Measurements from ENCODE around the gene IL36B.

Gene IL36B

DNA sequence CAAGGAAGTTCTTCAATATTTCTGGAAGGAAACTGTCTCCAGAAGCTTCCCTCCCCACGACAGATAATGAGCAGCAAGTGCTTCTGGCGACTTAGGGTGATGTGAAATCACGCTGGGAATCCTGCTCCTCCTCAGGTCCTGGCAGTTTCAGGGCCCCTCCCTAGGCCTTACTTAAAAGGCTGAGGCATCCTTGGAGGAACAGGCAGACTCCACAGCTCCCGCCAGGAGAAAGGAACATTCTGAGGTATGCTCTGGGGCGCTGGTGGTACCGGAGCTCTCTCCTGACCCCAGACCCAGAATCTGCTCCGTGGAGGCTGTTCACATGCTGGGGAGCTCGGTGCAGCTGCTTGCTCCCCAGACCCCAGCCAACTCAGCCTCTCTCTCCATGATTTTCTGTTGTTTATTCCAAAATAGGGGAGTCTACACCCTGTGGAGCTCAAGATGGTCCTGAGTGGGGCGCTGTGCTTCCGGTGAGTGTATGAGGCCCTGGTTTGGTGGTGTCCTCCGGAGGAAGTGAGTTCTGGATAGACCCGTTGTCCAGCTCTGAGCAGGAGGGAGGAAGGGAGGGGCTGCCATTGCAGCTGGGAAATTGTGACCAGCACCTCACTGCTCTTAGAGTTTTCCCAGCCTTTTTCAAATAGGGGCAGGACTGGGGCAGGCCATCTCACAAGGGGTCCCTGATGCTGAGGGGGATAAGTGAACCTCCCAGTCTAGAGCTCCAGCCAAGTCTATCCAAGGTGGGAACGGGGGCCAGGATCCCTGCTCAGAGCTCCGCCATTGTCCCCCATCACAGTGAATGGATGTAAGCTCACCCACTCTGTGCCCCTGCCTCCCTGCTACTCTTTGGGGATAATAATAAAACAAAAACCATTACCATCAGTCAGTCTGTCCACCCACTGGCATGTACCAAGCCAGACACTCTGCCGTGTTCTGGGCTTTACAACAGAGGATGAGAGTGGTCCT lies 6.6 kb upstream of the IL36B start, which contains the start of gene IL36RN:
Gene IL36RN, plus strand, starts transcription at position 201 of the 963 bp plus-strand sequence. Its CDS starts 241 bp downstream, at position 442.
- DNase-seq: no peak
- in situ Hi-C loops (cut with MboI; ENCODE audit: low pct_unique_long_range_greater_than_20kb, low sequenced_read_pairs): no loop called here

DNA sequence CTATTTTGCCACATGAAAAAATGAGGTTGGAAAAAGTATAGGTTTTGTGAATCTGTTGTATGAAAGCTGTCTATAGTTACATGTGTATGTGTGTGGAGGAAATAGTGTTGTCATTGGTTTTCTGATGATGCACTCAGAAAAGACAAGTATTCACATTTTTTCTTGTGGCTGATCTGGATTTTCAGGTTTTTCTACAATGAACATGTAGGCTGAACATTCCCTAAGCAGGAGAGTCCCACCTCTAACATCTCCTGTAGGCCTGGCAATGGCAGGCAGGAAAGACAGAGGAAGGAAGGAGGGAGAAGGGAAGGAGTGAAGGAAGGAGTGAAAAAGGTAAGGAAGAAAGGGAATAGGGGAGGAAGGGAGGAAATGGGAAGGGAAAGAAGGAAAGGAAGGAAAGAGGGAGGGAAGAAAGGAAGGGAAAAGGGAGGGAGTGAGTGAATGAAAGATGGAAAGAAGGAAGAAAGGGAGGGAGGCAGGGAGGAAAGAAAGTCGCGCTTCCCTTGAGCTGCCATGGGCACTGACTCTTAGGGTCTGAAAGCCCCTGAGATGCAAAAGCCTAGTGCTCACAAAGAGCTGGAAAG lies 5.8 kb upstream of the IL36B start:
- in situ Hi-C loops (cut with MboI; ENCODE audit: low pct_unique_long_range_greater_than_20kb, low sequenced_read_pairs): no loop called here
- no peak for DNase-seq

DNA sequence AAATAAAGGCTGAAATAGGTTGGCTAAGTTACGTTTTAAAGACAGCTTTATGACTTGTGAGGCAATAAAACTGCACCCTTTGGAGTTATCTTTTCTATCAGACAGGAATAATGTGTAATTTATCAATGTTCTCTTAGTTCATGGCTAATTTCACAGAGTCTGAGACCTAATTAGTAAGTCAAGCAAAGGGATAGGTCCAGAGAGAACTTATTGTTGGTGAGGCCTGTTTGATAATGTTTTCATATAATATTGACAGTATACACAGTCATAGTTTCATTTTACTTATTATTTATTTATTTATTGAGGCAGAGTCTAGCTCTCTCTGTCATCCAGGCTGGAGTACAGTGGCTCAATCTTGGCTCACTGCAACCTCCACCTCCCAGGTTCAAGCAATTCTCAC lies 4.5 kb upstream of the IL36B start:
- in situ Hi-C loops (cut with MboI; ENCODE audit: low pct_unique_long_range_greater_than_20kb, low sequenced_read_pairs): no loop called here
- no peak for DNase-seq

DNA sequence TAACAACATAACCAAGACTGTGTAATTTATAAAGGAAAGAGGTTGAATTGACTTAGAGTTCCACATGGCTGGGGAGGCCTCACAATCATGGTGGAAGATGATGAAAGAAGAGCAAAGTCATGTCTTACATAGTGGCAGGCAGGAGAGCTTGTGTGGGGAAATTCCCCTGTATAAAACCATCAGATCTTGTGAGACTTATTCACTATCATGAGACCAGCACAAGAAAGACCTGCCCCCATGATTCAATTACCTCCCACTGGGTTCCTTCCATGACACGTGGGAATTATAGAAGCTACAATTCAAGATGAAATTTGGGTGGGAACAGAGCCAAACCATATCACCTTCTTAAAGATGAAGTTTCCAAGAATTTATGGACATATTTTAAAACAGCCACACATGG lies 3.9 kb upstream of the IL36B start:
- DNase-seq: no peak
- in situ Hi-C loops (cut with MboI; ENCODE audit: low pct_unique_long_range_greater_than_20kb, low sequenced_read_pairs): no loop called here

DNA sequence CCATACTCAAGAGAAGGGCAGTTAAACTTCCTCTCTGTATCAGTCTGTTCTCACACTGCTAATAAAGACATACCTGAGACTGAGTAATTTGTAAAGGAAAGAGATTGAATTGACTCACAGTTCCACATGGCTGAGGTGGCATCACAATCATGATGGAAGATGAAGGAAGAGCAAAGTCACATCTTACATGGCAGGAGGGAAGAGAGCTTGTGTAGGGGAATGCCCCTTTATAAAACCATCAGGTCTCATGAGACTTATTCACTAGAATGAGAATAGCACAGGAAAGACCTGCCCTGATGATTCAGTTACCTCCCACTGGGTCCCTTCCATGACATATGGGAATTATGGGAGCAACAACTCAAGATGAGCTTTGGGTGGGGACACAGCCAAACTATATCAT lies 1.4 kb upstream of the IL36B start:
- in situ Hi-C loops (cut with MboI; ENCODE audit: low pct_unique_long_range_greater_than_20kb, low sequenced_read_pairs): no loop called here
- DNase-seq: no peak

DNA sequence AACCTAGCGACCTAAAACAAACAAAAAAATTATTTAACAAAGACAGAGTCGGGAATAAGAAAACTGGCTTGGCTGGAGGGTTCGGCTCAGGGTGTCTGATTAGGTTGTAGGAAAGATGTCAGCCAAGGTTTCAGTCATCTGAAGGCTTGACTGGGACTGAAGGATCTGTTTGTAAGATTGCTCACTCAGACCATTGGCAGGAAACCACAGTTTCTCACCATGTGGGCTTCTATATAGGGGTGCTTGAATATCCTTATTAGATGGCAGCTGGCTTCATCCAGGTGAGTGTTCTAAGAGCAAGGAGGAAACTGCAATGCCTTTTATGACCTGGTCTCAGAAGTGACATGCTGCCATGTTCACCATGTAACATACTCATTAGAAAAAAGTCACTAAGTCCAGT lies 999 bp upstream of the IL36B start:
- no peak for DNase-seq
- in situ Hi-C loops (cut with MboI; ENCODE audit: low pct_unique_long_range_greater_than_20kb, low sequenced_read_pairs): no loop called here

DNA sequence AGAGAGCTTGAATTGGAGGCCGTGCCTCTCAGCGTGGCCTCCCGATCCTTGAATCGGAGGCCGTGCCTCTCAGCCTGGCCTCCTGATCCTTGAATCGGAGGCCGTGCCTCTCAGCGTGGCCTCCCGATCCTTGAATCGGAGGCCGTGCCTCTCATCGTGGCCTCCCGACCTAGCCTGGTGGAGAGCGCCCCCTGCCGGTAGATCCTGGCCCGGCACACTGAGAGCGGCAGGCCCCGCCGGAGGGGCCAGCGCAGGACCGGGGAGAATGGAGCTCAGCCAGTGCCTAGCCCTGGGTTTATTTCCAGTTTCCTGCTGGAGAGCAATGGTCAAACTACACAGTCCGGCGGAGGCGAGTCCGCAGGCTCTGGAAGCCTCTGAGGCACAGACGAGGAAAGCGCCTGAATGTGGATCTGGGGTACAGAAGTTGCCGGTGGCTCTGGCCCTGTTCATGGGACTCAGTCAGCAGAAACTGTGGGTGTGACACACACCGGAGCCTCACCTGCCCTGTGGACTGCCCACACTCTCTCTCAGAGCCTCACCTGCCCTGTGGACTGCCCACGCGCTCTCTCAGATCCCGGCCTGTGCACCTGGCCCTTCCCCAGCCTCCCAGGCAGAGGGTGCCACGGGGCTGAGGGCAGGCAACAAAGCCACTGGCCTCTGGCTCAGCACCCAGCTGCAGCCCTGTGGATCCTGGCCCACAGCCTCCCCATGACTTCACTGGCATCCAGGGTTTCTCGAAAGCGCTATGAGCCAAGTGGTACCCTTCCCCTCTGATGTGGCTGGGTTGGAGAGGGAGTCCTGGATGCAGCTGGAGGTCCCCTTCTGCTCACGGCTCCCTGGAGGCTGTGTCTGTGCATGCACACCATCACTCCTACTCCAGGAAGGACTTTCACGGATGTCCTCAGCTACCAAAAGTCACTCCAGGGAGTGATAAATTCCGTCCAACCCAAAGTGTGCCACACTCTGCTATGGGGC lies 1.5 kb downstream of the IL36B start:
- in situ Hi-C loops (cut with MboI; ENCODE audit: low pct_unique_long_range_greater_than_20kb, low sequenced_read_pairs): no loop called here

DNA sequence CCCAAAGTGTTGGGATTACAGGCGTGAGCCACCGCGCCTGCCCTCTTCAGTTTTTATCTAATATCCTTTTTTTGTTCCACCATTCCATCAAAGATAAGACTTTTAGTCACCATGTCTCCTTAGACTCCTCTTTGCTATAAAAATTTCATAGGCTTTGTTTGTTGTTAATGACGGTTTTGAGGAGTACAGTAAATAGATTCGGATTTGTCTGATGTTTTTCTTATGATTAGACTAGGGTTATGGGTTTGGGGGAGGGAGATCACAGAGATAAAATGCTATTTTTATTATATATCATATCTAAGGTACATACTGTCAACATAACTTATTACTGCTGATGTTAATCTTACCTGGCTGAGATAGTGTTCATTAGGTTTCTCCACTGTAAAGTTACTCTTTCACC lies 6.2 kb downstream of the IL36B start:
- in situ Hi-C loops (cut with MboI; ENCODE audit: low pct_unique_long_range_greater_than_20kb, low sequenced_read_pairs): no loop called here
- DNase-seq: no peak

More for the DNA sequence above, 1.5 kb downstream of the IL36B start:
- no peak for DNase-seq

DNA sequence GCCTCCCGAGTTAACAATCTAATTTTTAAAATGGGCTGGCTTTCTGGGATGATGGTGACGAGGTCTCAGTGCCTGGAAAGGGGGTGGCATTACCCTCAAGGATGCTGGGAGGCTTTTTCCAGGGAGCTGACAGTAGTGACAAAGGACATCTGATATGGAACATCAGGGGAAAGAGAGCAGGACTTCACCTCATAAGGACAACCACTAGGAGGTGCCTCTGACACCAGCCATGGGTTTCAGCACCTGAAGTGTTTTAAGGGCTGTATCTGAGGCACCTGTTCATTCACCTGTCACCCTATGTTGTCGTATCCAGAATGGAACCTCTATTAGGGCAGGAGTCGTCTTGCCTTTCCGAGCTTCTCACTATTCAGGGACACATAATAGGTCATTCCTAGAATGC lies 10.8 kb downstream of the IL36B start:
- no peak for DNase-seq
- in situ Hi-C loops (cut with MboI; ENCODE audit: low pct_unique_long_range_greater_than_20kb, low sequenced_read_pairs): no loop called here

DNA sequence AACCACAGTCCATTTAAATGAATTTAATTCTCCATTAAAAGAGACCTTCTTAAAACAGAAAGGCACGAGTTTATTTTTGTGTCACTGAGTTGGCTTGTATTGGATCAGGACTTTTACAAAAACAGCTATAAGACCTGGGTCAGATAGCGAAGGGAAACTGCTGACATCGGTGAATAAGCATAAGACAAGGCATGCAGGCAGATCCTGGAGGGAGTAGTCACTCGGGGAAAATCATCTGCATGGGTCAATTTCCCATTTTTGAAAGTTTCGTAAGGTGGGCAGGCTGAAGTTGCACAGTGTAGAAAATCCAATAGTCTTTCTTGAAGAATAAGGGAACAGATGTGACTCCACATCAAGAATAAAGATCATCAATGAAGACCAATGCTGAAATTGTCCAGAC lies 12.9 kb downstream of the IL36B start:
- in situ Hi-C loops (cut with MboI; ENCODE audit: low pct_unique_long_range_greater_than_20kb, low sequenced_read_pairs): no loop called here
- DNase-seq: no peak

DNA sequence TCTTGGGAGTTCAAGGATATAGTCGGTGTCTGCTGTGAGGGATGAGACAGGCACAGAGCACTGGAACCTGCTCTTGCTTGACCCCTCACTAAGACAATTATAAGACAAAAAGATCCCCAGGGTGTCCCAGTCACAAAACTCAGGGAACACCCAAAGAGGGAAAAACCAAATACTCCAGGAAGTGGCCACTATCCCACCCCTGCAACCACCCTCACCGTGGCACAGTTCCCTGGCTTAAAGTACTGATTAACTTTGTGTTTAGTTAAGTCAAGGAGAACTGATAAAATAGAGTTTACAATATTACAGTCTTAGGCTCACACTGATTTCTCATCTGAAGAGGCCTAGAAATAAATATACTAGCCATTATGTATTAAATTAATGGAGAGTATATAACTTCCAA lies 13.5 kb downstream of the IL36B start:
- no peak for DNase-seq
- in situ Hi-C loops (cut with MboI; ENCODE audit: low pct_unique_long_range_greater_than_20kb, low sequenced_read_pairs): no loop called here

DNA sequence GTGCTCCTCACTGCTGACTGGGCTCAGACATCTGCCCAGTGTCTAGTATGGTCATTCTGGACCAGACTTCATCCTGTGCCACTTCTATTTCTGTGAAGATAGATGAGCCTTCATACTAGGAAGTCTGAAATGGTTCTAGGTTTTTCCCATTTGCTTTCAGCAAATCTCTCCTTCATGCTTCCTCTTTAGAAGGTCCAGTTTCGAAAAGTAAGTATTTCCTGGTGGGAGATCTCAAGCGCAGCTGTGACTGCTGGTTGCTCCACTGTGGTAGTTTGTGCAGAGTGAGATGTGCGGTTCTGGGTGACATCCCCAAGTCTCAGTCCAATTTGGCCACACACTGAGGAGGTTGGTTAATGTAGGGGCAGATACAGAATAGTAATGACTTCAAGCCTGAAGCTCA lies 14.4 kb downstream of the IL36B start:
- DNase-seq: no peak
- in situ Hi-C loops (cut with MboI; ENCODE audit: low pct_unique_long_range_greater_than_20kb, low sequenced_read_pairs): no loop called here

DNA sequence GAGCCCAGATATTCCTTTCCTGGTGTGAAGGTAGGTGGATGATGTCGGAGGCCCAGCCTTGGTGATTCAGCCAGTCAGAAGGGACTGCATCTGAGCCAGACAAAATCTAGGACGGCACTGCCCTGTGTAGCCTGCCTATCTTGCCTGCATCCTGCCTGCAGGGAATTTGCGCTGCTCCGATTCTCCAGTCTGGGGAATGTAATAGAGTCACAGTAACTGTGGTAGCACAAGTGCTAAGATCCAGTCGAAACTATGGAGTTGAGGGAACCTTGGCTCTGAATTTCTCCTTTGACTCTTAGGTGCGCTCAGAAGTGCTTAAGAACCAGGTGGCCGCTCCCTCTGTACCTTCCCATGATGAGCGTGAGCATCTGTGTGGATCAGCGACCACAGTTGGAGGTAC lies 15.9 kb downstream of the IL36B start:
- in situ Hi-C loops (cut with MboI; ENCODE audit: low pct_unique_long_range_greater_than_20kb, low sequenced_read_pairs): no loop called here
- no peak for DNase-seq

DNA sequence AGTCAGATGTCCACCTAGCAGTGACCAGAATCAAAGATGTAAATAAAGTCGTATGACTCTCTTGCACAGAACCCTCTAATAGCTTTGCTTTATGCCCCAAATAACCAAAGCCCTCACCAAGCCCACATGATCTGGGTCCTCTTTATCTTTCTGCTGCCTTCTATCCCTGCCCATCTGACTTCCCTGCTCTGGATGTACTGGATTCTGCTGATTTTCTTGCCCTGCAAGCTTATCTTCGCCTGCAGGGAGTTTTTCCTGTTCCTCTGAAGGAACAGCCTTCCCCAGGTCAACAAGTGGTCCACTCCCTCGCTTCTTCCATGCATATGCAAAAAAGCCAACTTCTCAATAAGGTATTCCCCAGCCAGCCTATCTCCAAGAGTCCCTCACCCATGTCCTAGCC lies 18.7 kb downstream of the IL36B start:
- no peak for DNase-seq
- in situ Hi-C loops (cut with MboI; ENCODE audit: low pct_unique_long_range_greater_than_20kb, low sequenced_read_pairs): no loop called here

DNA sequence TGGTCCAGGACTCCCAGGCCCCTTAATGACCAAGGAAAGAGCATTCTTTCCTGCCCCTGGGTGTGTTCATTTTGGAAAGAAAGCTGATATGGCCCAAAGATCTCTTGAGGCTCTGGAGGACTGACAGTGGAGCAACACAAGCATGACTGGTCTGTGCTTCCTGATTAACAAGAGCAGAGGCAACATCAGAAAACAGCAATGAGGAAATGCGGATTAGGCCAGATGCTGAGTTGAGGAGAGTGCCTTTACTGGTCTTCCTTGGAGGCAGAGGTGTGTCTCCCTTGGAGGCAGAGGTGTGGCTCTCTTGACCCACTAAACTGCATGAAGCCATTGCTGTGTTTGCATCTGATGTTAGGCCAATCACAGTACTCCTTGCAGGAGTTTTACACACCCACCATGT lies 19.9 kb downstream of the IL36B start:
- in situ Hi-C loops (cut with MboI; ENCODE audit: low pct_unique_long_range_greater_than_20kb, low sequenced_read_pairs): no loop called here

DNA sequence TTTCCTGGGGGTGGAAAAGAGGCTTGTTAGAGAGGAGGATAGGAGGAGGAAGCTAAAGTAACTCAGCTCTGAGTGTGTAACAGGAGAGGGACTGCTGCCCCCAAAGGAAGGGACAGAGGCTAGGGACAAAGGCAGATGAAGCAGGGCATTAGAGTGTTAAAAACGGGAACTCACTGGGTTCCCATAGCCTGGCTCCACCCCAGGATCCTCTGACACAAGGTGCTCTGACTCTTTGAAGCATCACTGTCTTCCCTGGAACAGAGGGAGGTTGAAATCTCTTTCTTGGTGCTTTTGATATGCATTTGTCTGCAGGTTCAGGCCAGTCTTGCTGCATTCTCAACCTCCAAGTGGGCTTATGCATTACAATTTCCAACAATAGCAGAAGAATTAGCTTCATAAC lies 24.6 kb downstream of the IL36B start:
- in situ Hi-C loops (cut with MboI; ENCODE audit: low pct_unique_long_range_greater_than_20kb, low sequenced_read_pairs): no loop called here
- DNase-seq: no peak

More for the DNA sequence above, 19.9 kb downstream of the IL36B start:
- no peak for DNase-seq

DNA sequence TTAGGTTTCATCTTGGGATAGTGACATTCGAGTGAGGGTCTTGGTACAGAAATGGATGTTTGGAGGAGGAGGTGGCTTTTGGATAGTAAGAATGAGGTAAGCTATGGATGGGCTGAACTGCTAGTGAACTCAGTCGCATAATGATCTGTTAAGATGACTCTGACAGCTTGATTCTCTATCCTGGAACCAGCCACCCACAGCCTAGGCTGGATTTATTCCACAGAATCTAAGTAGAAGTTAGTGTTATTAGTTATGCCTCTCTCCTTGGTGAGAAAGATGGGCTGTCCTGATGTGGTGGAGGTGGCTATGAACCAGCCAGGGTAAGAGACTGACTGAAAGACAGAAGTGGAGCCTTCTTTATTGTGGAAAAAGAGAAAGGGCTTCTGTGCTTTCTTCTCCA lies 25.0 kb downstream of the IL36B start:
- DNase-seq: no peak
- in situ Hi-C loops (cut with MboI; ENCODE audit: low pct_unique_long_range_greater_than_20kb, low sequenced_read_pairs): no loop called here

DNA sequence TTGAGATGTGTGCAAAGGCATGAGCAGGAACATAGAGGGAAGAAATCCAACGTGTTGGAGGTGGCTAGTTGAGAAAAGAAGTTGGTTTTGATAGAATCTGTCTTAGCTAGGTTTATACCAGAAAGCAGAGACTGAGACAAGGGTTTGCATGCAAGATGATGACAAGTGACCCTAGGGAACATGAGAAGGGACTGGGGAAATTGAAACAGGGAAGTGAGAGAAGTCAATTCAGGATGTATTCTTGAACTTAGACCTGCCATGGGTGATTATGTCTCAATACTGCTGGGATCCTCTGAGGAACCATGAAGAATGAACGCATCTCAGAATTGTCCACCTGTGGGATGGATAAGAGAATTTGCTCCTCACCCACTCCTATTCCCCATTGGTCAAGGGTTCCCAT lies 26.9 kb downstream of the IL36B start:
- in situ Hi-C loops (cut with MboI; ENCODE audit: low pct_unique_long_range_greater_than_20kb, low sequenced_read_pairs): no loop called here

DNA sequence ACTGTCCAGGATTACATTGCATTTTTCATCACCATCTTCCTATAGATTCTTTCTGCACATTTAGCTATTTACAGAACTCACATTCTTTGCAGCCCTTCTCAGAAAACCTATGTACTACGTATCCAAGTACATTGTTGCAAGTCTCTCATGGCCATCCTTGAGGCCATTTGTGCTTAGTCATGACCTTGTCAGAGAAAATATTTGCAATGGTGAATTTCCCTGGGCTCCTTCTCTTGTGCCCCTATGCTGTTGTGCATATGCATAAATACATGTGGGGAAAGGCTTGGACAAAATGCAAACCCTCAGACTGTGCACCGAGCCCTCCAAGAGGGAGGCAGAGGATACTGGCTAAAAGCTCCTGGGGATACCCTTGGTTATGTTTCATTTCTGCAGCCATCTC lies 27.9 kb downstream of the IL36B start:
- no peak for DNase-seq
- in situ Hi-C loops (cut with MboI; ENCODE audit: low pct_unique_long_range_greater_than_20kb, low sequenced_read_pairs): no loop called here

More for the DNA sequence above, 26.9 kb downstream of the IL36B start:
- DNase-seq: no peak

DNA sequence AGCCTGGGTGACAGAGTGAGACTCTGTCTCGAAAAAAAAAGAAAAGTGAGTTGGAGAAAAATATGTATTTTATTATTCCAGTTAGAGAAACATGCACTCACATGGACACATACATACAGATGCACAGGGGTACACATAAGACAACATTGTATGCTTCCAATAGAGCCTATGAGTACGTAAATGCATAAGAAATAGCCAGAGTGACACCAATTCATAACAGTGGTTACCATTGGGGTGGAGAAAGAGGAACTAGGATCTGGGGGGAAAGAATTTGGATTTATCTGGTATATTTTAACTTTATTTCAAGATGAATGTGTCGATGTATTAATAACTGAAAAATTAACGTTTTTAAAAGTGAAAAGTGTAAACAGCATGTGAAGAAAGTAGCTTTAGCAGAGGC lies 31.4 kb downstream of the IL36B start:
- in situ Hi-C loops (cut with MboI; ENCODE audit: low pct_unique_long_range_greater_than_20kb, low sequenced_read_pairs): no loop called here
- DNase-seq: no peak
